ENCODE measurements around the gene MFGE8. TPM values are rescaled to one million over a fixed set of nuclear protein-coding genes. Genes with fewer than 3 reads are reported as not detected.
A peak's percentile ranks its signal among the peaks of the same experiment; 100 is the strongest.

MFGE8 gene
- polyA plus RNA-seq, 1 donor (not counting 4 experiments of a cell fraction or from before 2014, with no cell fraction given) = 55.3 TPM

DNA sequence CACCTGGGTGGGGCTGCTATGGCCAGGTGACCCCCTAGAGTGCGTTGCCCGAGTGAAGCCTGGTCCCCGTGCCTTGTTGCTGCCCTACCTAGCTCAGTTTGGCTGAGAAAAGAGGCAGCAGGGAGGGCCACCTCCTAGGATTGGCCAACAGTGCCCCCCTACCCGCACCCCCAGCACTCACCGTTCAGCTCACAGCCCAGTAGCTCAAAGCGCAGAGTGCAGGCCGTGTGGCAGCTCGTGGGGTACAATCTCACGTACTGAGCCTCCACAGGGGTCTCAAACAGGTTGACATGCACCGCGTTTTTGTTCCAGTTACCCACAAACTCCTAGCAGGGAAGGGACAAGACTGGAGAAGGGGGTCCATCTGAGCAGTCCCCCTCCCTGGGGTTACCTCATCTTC lies 7.6 kb downstream of the MFGE8 start:
- Histone ChIP-seq H3K36me3 (ENCODE audit: control insufficient read depth in 2 of 2, extremely low read depth in 1 of 2, insufficient read depth in 2 of 2, low read length in 2 of 2) (peaks cover 7 to 30% of the 10 kb centered on the region in 2 experiments), H2AFZ (ENCODE audit: control insufficient read depth, low read length) (no peak overlapping the region), H3K9ac (ENCODE audit: control insufficient read depth, extremely low read depth, insufficient read depth, low read length) (no peak overlapping the region), H3K4me1 (ENCODE audit: control insufficient read depth, extremely low read depth, insufficient read depth, low read length) (peaks cover 5% of the 10 kb centered on the region), H3K9me3 (ENCODE audit: control insufficient read depth, low read depth, low read length) (no peaks in the 10 kb centered on the region), H3K27ac (ENCODE audit: control insufficient read depth, insufficient read depth, low read length) (no peak overlapping the region), H3K79me2 (ENCODE audit: control insufficient read depth, insufficient read depth, low read length) (no peaks in the 10 kb centered on the region), H3K27me3 (ENCODE audit: control insufficient read depth, extremely low read depth, insufficient read depth, low read length) (no peaks in the 10 kb centered on the region), H3K9me1 (ENCODE audit: control insufficient read depth, extremely low read depth, insufficient read depth, low read length) (no peaks in the 10 kb centered on the region), H4K20me1 (ENCODE audit: control insufficient read depth, extremely low read depth, insufficient read depth, low read length) (no peaks in the 10 kb centered on the region), H3K4me3 (ENCODE audit: control insufficient read depth in 2 of 3, extremely low read depth in 1 of 3, insufficient read depth in 2 of 3, low read depth in 1 of 3, low read length in 3 of 3) (no peak overlapping the region), H3K4me2 (ENCODE audit: control insufficient read depth, extremely low read depth, insufficient read depth, low read depth, low read length) (no peak overlapping the region)
- TF ChIP-seq, protein P1, sequence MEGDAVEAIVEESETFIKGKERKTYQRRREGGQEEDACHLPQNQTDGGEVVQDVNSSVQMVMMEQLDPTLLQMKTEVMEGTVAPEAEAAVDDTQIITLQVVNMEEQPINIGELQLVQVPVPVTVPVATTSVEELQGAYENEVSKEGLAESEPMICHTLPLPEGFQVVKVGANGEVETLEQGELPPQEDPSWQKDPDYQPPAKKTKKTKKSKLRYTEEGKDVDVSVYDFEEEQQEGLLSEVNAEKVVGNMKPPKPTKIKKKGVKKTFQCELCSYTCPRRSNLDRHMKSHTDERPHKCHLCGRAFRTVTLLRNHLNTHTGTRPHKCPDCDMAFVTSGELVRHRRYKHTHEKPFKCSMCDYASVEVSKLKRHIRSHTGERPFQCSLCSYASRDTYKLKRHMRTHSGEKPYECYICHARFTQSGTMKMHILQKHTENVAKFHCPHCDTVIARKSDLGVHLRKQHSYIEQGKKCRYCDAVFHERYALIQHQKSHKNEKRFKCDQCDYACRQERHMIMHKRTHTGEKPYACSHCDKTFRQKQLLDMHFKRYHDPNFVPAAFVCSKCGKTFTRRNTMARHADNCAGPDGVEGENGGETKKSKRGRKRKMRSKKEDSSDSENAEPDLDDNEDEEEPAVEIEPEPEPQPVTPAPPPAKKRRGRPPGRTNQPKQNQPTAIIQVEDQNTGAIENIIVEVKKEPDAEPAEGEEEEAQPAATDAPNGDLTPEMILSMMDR (optimal IDR thresholded peaks at IDR 0.05 in 1 of 3, IDR thresholded peaks at IDR 0.05 in 1 of 3, conservative IDR thresholded peaks at IDR 0.05 in 1 of 3; ENCODE audit: extremely low read depth in 1 of 3, insufficient read depth in 2 of 3, low read length in 3 of 3) = no peak
- TF ChIP-seq EZH2 (IDR thresholded peaks at IDR 0.05; ENCODE audit: low read length) = no peak
- FAIRE-seq (no peak), DNase-seq (ENCODE audit: low read depth, low spot score) (no peak)
- dilution Hi-C loops (cut with MboI; ENCODE audit: extremely low pct_ligation_motif_present, low sequenced_read_pairs) = no loop called here

DNA sequence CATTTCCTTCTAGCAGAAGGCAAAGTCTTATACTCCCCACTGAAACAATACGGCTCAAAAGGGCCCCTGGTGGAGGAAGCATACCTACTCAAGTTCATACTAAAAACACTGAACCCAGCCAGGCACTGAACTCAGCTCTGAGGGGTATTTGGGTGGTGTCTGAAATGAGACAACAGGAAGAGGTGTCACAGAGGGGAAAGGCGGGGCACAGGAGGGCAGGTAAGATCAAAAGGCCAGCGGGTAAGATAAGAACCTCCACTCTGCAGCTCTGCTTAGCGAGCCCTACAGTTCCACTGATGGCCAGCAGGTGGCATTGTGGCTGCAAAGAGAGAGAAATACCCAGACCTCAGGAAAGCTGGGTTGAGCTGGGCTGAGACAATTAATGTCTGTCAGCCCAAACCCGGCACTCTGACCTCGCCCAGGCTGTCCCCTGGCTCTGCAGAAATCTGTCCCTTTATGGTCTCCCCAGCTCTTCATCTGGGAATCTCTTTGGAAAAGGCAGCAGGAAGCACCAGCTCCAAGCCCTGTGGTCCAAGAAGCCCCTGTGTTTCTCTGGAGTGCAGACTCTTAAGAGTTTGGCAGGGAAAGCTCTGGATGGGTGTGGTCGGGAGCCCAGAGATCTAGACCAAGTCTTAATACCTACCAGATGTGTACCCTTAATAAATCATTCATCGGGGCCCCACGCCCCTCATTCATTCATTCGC lies 8.4 kb downstream of the MFGE8 start:
- Histone ChIP-seq H3K4me2 (ENCODE audit: control insufficient read depth, extremely low read depth, insufficient read depth, low read depth, low read length) (no peak overlapping the region), H3K4me3 (ENCODE audit: control insufficient read depth in 2 of 3, extremely low read depth in 1 of 3, insufficient read depth in 2 of 3, low read depth in 1 of 3, low read length in 3 of 3) (no peak overlapping the region), H3K36me3 (ENCODE audit: control insufficient read depth in 2 of 2, extremely low read depth in 1 of 2, insufficient read depth in 2 of 2, low read length in 2 of 2) (peaks cover 7 to 29% of the 10 kb centered on the region in 2 experiments), H3K9ac (ENCODE audit: control insufficient read depth, extremely low read depth, insufficient read depth, low read length) (no peak overlapping the region), H2AFZ (ENCODE audit: control insufficient read depth, low read length) (no peak overlapping the region), H3K9me1 (ENCODE audit: control insufficient read depth, extremely low read depth, insufficient read depth, low read length) (no peaks in the 10 kb centered on the region), H4K20me1 (ENCODE audit: control insufficient read depth, extremely low read depth, insufficient read depth, low read length) (no peaks in the 10 kb centered on the region), H3K27me3 (ENCODE audit: control insufficient read depth, extremely low read depth, insufficient read depth, low read length) (no peaks in the 10 kb centered on the region), H3K27ac (ENCODE audit: control insufficient read depth, insufficient read depth, low read length) (no peak overlapping the region), H3K4me1 (ENCODE audit: control insufficient read depth, extremely low read depth, insufficient read depth, low read length) (peaks cover 5% of the 10 kb centered on the region), H3K9me3 (ENCODE audit: control insufficient read depth, low read depth, low read length) (no peaks in the 10 kb centered on the region), H3K79me2 (ENCODE audit: control insufficient read depth, insufficient read depth, low read length) (no peaks in the 10 kb centered on the region)
- peak; percentile 92 for FAIRE-seq
- no peak for DNase-seq (ENCODE audit: low read depth, low spot score)
- TF ChIP-seq, protein P1 (optimal IDR thresholded peaks at IDR 0.05 in 1 of 3, IDR thresholded peaks at IDR 0.05 in 1 of 3, conservative IDR thresholded peaks at IDR 0.05 in 1 of 3; ENCODE audit: extremely low read depth in 1 of 3, insufficient read depth in 2 of 3, low read length in 3 of 3) = peak; percentile 90 to 99 (median 97)
- no peak for TF ChIP-seq EZH2 (IDR thresholded peaks at IDR 0.05; ENCODE audit: low read length)
- dilution Hi-C loops (cut with MboI; ENCODE audit: extremely low pct_ligation_motif_present, low sequenced_read_pairs) = no loop called here
